K562 (cell line): ENCODE results near the gene DKK3. TPM values are rescaled to one million over a fixed set of nuclear protein-coding genes. Genes with fewer than 3 reads are reported as not detected.
A peak's percentile ranks its signal among the peaks of the same experiment; 100 is the strongest.

ENCODE experiments used
- ARID2 ChIP-seq: fragments of 450-650 bp; IDR thresholded peaks from 2 replicates; pipeline ENCODE4 v1.6.1; 2017; ENCODE audit warnings: antibody characterized with exemption, mild to moderate bottlenecking
- CTCF ChIP-seq, 3 experiments: IDR thresholded peaks in 2 of 3; conservative IDR thresholded peaks in 1 of 3; 2 replicates each; pipeline ENCODE4 v1.5.1; 2011 to 2012; ENCODE audit warnings: low read length in 3 of 3, mild to moderate bottlenecking in 3 of 3, control low read depth in 2 of 3, improper control_type of control experiment in 1 of 3, inconsistent platforms in 1 of 3, low read depth in 1 of 3, mixed read lengths in 1 of 3, moderate library complexity in 1 of 3; ENCODE audit not compliant: insufficient read depth in 2 of 3
- DDX20 ChIP-seq: fragments of 450-650 bp; IDR thresholded peaks from 2 replicates; pipeline ENCODE4 v1.6.1; 2016; ENCODE audit warnings: missing genetic modification characterization, low read depth, mild to moderate bottlenecking, missing compliant biosample characterization, moderate library complexity
- E4F1 ChIP-seq: fragments of 250-450 bp; sonication (Bioruptor Pico); IDR thresholded peaks from 2 replicates; pipeline ENCODE4 v1.5.0; 2021; ENCODE audit warnings: mild to moderate bottlenecking, borderline replicate concordance
- EP300 ChIP-seq: IDR thresholded peaks from 2 replicates; pipeline ENCODE4 v1.6.1; 2012; ENCODE audit warnings: low read length, improper control_type of control experiment
- FOXP1 ChIP-seq: sonication (generic); formaldehyde crosslinking; IDR thresholded peaks from 2 replicates; pipeline ENCODE4 v1.8.0; 2022; ENCODE audit warnings: mild to moderate bottlenecking, missing genetic modification reagents
- GTF3C2 ChIP-seq: IDR thresholded peaks from 3 replicates; pipeline ENCODE4 v1.6.1; 2011; ENCODE audit warnings: borderline replicate concordance, mild to moderate bottlenecking, moderate library complexity; ENCODE audit not compliant: insufficient read length; ENCODE audit errors: extremely low read depth
- JUNB ChIP-seq: fragments of 450-650 bp; formaldehyde crosslinking; conservative IDR thresholded peaks from 2 replicates; pipeline ENCODE4 v1.4.0; 2020; ENCODE audit warnings: mild to moderate bottlenecking
- MXI1 ChIP-seq: IDR thresholded peaks from 2 replicates; pipeline ENCODE4 v1.6.1; 2011; ENCODE audit warnings: low read depth, mild to moderate bottlenecking, improper control_type of control experiment, low read length
- NCOA6 ChIP-seq: fragments of 450-650 bp; IDR thresholded peaks from 2 replicates; pipeline ENCODE4 v1.6.1; 2017; ENCODE audit warnings: mild to moderate bottlenecking
- POLR2G ChIP-seq: fragments of 200-400 bp; formaldehyde crosslinking; IDR thresholded peaks from 2 replicates; pipeline ENCODE4 v1.6.1; 2017; ENCODE audit warnings: low read depth, mild to moderate bottlenecking, antibody characterized with exemption, low read length, moderate library complexity
- PRPF4 ChIP-seq: fragments of 200-400 bp; formaldehyde crosslinking; IDR thresholded peaks from one replicate; pipeline ENCODE4 v1.6.1; 2017; ENCODE audit warnings: low read length, low read depth, mild to moderate bottlenecking; ENCODE audit not compliant: insufficient read depth, poor library complexity, severe bottlenecking
- SMARCA4 ChIP-seq: fragments of 450-650 bp; IDR thresholded peaks from 2 replicates; pipeline ENCODE4 v1.6.1; 2016
- STAG1 ChIP-seq: sonication (generic); formaldehyde crosslinking; IDR thresholded peaks from 2 replicates; pipeline ENCODE4 v1.5.0; 2020; ENCODE audit warnings: missing genetic modification reagents, borderline replicate concordance
- TCF7L2 ChIP-seq: fragments of 150-350 bp; IDR thresholded peaks from 2 replicates; pipeline ENCODE4 v1.6.1; 2016; ENCODE audit warnings: low read depth, mild to moderate bottlenecking, low read length, moderate library complexity
- ZFP36 ChIP-seq: fragments of 150-350 bp; IDR thresholded peaks from 2 replicates; pipeline ENCODE4 v1.6.1; 2018; ENCODE audit warnings: low read length, low read depth; ENCODE audit not compliant: partially characterized antibody
- ZNF274 ChIP-seq: IDR thresholded peaks from 2 replicates; pipeline ENCODE4 v1.6.1; 2011; ENCODE audit warnings: low read depth, mild to moderate bottlenecking, low read length, moderate library complexity, borderline replicate concordance
- ZNF324 ChIP-seq: fragments of 250-450 bp; sonication (Bioruptor Pico); IDR thresholded peaks from 2 replicates; pipeline ENCODE4 v1.4.0; 2020; ENCODE audit warnings: mild to moderate bottlenecking
- ZNF717 ChIP-seq: fragments of 250-450 bp; sonication (Bioruptor Pico); IDR thresholded peaks from 2 replicates; pipeline ENCODE4 v1.5.0; 2021
- polyA plus RNA-seq, 8 experiments: library from polyadenylated mRNA; depleted of rRNA in 4 of 8; stranded (reverse) in 5 of 8; unstranded in 3 of 8; fragments of >200 nt; fragmentation: Nextera tagmentation in 2 of 8; fragmentation: Illumina TruSeq in 1 of 8; extraction: Ambion mirVana in 2 of 8; extraction: Trizol in 1 of 8; gene quantifications; 2 replicates each; pipeline versions ENCODE4 v1.2.1 to v1.2.3, GENCODE V29; 2011 to 2014; ENCODE audit warnings: inconsistent platforms in 1 of 8, missing spikeins in 1 of 8
- total RNA-seq, 7 experiments: library from RNA; depleted of rRNA in 6 of 7; stranded (reverse); fragments of >200 nt in 6 of 7; fragmentation: Illumina TruSeq in 2 of 7; extraction: Trizol in 2 of 7; gene quantifications; 2 replicates each; pipeline versions ENCODE4 v1.2.1 to v1.2.3, GENCODE V29; 2011 to 2021; ENCODE audit warnings: low replicate concordance in 1 of 7
- TF ChIP-seq, protein P1 (sequence below): fragments of 450-650 bp; formaldehyde crosslinking; IDR thresholded peaks from 2 replicates; pipeline ENCODE4 v1.4.0; 2022; ENCODE audit warnings: mild to moderate bottlenecking, moderate library complexity

Gene DKK3
- total and polyA plus RNA-seq, 9 of the 15 experiments (the other 6 are each of a cell fraction or from before 2014, with no cell fraction given) = 0.14 to 0.85 (median 0.38) TPM; not detected in 6

DNA sequence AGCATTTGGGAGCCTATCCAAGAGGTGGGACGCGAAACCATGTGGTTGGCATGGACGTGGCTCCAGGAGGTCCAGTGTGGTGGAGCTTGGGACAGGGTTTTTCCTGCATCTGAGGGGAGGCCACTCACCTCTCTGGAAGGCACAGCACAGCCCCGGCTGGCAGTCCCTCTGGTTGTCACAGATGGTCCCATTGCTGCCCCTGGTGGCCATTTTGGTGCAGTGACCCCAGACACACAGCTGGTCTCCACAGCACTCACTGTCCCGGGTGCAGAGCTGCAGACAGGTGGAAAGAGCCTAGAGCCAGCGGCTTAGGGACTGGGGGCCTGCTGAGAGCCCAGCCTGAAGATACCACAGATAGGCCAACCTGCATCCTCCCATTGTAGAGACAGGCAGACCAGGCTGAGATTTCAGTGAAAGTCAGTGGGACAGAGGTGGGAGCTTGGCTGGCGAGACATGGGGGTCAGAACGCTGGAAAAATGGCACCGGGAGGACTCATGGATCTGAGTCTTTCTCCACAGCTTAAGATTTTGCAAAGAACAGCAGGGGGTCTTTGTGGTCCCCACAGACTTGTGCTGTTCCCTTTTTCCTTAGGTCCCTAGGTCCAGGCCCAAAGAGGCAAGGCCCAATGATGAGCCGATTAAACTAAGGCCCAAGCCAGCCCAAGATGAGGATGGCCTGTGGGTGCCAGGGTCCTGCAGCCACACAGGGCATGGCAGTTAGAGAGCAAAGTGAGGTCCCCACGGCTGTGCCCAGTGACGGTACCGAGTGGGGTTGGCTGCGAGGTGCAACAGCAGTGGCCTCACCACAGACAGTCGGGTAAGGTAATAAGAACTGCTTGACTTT lies 41.4 kb downstream of the DKK3 start (continued):
- peak; percentile 80 to 95 (median 83) for TF ChIP-seq CTCF (IDR thresholded peaks at IDR 0.05 in 2 of 3, conservative IDR thresholded peaks at IDR 0.05 in 1 of 3; ENCODE audit: insufficient read depth in 2 of 3, low read depth in 1 of 3, low read length in 3 of 3)
- TF ChIP-seq ZNF324 = no peak
- no peak for TF ChIP-seq POLR2G
- peak; percentile 63; the same call in 1 of the 2 replicates for TF ChIP-seq STAG1 (CRISPR knock-in tag)
- TF ChIP-seq JUNB (CRISPR knock-in tag) = no peak
- TF ChIP-seq E4F1 (CRISPR knock-in tag) = no peak
- no peak for TF ChIP-seq ZNF717 (CRISPR knock-in tag)
- TF ChIP-seq NCOA6 = no peak
- TF ChIP-seq ARID2 = no peak
- TF ChIP-seq EP300 = no peak
- no peak for TF ChIP-seq TCF7L2
- no peak for TF ChIP-seq MXI1
- no peak for TF ChIP-seq PRPF4
- TF ChIP-seq DDX20 = no peak
- TF ChIP-seq, protein P1, sequence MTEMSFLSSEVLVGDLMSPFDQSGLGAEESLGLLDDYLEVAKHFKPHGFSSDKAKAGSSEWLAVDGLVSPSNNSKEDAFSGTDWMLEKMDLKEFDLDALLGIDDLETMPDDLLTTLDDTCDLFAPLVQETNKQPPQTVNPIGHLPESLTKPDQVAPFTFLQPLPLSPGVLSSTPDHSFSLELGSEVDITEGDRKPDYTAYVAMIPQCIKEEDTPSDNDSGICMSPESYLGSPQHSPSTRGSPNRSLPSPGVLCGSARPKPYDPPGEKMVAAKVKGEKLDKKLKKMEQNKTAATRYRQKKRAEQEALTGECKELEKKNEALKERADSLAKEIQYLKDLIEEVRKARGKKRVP (CRISPR knock-in tag) = no peak
- TF ChIP-seq GTF3C2 = no peak
- no peak for TF ChIP-seq FOXP1
- TF ChIP-seq ZFP36 = peak; percentile 30
- no peak for TF ChIP-seq SMARCA4
- TF ChIP-seq ZNF274 = no peak
